ENCODE data around the gene RAB32.
A peak's percentile ranks its signal among the peaks of the same experiment; 100 is the strongest.

The RAB32 gene

DNA sequence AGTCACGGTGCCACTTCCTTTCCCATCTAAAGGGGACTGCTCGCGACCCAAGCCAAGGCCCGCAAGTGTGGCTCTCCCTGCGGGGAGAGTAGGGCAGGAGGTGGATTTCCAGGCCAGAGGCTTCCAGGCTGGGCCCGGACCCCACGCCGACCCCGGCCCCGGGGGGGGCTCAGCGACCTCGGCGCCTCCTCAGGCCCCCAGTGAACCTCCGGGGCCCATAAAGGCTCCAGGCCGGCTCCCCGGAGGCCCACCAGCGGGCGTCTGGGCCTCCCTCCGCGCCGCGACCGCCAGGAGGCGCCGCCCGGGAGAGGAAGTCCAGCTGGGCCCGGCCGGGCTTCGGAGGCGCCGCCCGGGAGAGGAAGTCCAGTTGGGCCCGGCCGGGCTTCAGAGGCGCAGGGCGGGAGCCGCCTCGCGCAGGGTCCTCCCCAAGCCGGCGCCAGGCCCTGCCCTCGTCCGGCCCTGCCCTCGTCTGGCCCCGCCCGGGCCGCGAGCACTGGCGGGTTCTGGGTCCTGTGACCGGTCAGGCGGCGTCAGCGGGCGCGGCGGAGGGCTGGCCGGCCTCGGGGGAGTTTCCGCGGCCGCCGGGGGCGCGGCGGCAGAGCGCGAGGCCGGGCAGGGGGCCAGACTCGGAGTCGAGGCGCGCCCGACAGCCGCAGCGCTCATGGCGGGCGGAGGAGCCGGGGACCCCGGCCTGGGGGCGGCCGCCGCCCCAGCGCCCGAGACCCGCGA is at the start of gene RAB32:
Gene RAB32 (plus strand): TSS at position 623 of the 729 bp plus-strand sequence. CDS start 39 bp downstream, at position 662.
- Mint-ChIP-seq H3K9me3 (no peaks in the 10 kb centered on the region), H3K4me3 (peak within 1 kb of the TSS; percentile 99), H3K4me1 (peaks cover 24% of the 10 kb centered on the region), H3K27me3 (ENCODE audit: low read depth, poor library complexity) (peaks cover 3% of the 10 kb centered on the region), H3K27ac (peak within 1 kb of the TSS; percentile 99), H3K36me3 (ENCODE audit: low read depth) (no peaks in the 10 kb centered on the region)
- peak; percentile 87 for DNase-seq
- TF ChIP-seq, protein P1, sequence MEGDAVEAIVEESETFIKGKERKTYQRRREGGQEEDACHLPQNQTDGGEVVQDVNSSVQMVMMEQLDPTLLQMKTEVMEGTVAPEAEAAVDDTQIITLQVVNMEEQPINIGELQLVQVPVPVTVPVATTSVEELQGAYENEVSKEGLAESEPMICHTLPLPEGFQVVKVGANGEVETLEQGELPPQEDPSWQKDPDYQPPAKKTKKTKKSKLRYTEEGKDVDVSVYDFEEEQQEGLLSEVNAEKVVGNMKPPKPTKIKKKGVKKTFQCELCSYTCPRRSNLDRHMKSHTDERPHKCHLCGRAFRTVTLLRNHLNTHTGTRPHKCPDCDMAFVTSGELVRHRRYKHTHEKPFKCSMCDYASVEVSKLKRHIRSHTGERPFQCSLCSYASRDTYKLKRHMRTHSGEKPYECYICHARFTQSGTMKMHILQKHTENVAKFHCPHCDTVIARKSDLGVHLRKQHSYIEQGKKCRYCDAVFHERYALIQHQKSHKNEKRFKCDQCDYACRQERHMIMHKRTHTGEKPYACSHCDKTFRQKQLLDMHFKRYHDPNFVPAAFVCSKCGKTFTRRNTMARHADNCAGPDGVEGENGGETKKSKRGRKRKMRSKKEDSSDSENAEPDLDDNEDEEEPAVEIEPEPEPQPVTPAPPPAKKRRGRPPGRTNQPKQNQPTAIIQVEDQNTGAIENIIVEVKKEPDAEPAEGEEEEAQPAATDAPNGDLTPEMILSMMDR (IDR thresholded peaks at IDR 0.05): peak; percentile 62

DNA sequence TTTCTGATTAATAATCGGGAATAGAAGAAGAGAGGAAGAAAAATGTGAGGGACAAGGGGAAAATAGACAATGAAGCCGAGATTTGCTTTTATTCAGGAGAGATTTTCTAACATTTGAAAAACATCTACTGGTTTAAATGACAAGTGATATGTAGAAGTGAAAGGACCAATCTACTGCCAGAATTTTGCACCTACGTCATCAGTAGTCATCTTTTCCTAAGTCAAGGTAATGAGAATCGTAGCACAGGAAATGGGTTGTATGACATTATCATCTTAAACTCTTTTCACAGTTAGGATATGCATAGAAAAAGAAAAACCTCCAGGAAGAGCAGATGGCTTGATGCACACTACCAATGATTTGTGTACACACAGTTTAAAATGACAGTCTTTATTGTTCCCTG is 45.3 kb upstream of the RAB32 start:
- peaks cover 4% of the 10 kb centered on the region for H3K27me3 Mint-ChIP-seq (ENCODE audit: low read depth, poor library complexity)
- no peaks in the 10 kb centered on the region for H3K36me3 Mint-ChIP-seq (ENCODE audit: low read depth)
- peaks cover 3% of the 10 kb centered on the region for H3K9me3 Mint-ChIP-seq
- no peak overlapping the region for H3K27ac Mint-ChIP-seq
- H3K4me1 Mint-ChIP-seq: no peaks in the 10 kb centered on the region
- no peak overlapping the region for H3K4me3 Mint-ChIP-seq
- TF ChIP-seq, protein P1 (IDR thresholded peaks at IDR 0.05): no peak
- no peak for DNase-seq

DNA sequence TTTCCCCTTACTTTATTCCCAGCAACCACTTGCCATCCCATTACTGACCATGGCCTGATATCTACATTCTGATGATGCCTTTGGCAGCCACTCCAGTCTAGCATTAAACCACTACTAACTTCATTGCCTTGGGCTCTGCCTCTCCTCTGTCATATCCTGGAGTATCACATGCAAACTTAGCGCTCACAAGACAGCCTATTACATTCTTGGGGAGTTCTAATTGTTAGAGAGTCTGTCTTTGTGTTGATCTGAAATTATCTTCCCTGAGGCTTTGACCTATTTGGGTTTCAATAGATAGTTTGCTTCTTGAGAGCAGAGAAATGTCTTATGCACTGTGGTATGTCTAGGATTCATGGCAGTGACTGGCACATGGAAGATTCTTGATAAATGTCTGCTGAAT is 40.5 kb upstream of the RAB32 start:
- Mint-ChIP-seq H3K27me3 (ENCODE audit: low read depth, poor library complexity) (peaks cover 4% of the 10 kb centered on the region), H3K4me1 (no peaks in the 10 kb centered on the region), H3K4me3 (no peak overlapping the region), H3K27ac (no peak overlapping the region), H3K36me3 (ENCODE audit: low read depth) (no peaks in the 10 kb centered on the region), H3K9me3 (peaks cover 3% of the 10 kb centered on the region)
- DNase-seq: no peak
- TF ChIP-seq, protein P1 (IDR thresholded peaks at IDR 0.05): no peak

DNA sequence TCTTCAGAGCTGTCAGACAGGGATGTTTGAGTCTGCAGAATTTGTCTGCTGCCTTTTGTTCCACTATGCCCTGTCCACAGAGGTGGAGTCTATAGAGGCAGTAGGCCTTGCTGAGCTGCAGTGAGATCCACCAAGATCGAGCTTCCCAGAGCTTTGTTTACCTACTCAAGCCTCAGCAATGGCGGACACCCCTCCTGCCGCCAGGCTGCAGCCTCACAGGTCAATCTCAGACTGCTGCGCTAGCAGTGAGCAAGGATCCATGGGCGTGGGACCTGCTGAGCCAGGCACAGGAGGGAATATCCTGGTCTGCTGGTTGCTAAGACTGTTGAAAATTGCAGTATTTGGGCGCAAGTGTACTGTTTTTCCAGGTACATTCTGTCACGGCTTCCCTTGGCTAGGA is 28.4 kb upstream of the RAB32 start:
- Mint-ChIP-seq H3K27ac (no peak overlapping the region), H3K4me1 (no peaks in the 10 kb centered on the region), H3K36me3 (ENCODE audit: low read depth) (no peaks in the 10 kb centered on the region), H3K9me3 (peaks cover 7% of the 10 kb centered on the region), H3K27me3 (ENCODE audit: low read depth, poor library complexity) (no peaks in the 10 kb centered on the region), H3K4me3 (no peak overlapping the region)
- TF ChIP-seq, protein P1 (IDR thresholded peaks at IDR 0.05): no peak
- DNase-seq: no peak

DNA sequence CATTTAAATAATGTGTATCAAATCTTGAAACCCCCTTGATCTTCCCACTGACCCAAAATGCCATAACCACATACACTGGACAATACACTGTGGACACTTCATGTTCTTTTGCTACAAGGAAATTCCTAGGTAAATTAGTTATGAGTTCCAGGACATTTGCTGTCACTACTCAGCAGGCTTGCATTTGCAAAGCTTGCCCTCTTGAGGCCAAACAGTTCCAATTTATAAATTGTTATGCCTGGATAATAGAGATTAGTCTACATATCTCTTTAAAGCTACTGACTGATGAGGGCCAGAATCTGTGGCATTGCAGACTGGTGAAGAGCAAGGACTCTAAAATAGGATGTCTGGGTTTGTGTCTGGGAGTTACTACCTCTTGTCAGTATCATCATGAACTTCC is 17.4 kb upstream of the RAB32 start:
- TF ChIP-seq, protein P1 (IDR thresholded peaks at IDR 0.05): no peak
- no peaks in the 10 kb centered on the region for H3K4me1 Mint-ChIP-seq
- no peaks in the 10 kb centered on the region for H3K36me3 Mint-ChIP-seq (ENCODE audit: low read depth)
- peaks cover 3% of the 10 kb centered on the region for H3K27me3 Mint-ChIP-seq (ENCODE audit: low read depth, poor library complexity)
- H3K4me3 Mint-ChIP-seq: no peak overlapping the region
- peaks cover 4% of the 10 kb centered on the region for H3K9me3 Mint-ChIP-seq
- DNase-seq: no peak
- no peak overlapping the region for H3K27ac Mint-ChIP-seq

DNA sequence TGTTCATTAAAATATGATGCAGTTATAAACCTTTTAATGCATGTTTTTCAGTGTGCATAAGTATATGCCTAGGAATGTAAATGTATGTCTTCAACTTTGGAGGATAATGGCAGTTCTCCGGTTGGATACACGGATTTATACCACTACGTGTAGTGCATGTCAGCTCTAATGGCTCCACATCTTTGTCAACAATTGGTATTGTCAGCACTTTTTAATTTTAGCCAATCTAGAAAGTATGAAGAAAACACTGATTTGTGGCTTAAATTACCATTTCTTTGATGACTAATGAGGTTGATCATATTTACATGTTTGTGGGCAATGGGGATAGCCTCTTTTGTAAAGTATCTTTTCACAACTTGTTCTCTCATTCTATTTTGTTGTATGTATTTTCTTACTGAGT is 10.9 kb upstream of the RAB32 start:
- H3K9me3 Mint-ChIP-seq: no peaks in the 10 kb centered on the region
- H3K36me3 Mint-ChIP-seq (ENCODE audit: low read depth): no peaks in the 10 kb centered on the region
- H3K27ac Mint-ChIP-seq: no peak overlapping the region
- no peak overlapping the region for H3K4me3 Mint-ChIP-seq
- H3K27me3 Mint-ChIP-seq (ENCODE audit: low read depth, poor library complexity): peaks cover 11% of the 10 kb centered on the region
- TF ChIP-seq, protein P1 (IDR thresholded peaks at IDR 0.05): no peak
- DNase-seq: no peak
- H3K4me1 Mint-ChIP-seq: no peaks in the 10 kb centered on the region
